H9 (cell line): Measurements from ENCODE around the gene MYMX. TPM values are rescaled to one million over a fixed set of nuclear protein-coding genes. Genes with fewer than 3 reads are reported as not detected.

ENCODE experiments used
- DNase-seq: peaks from one replicate; pipeline ENCODE4 v3.0.0-alpha.2; 2017
- H2AFZ ChIP-seq: one replicate; pipeline ENCODE4 v1.6.1; 2013; ENCODE audit warnings: mild to moderate bottlenecking, low read length, control low read depth, moderate library complexity
- H2AK5ac ChIP-seq: 2 replicates; pipeline ENCODE4 v1.6.1; 2013; ENCODE audit warnings: low read length, control low read depth, mixed read lengths; ENCODE audit not compliant: insufficient read length
- H2BK120ac ChIP-seq: one replicate; pipeline ENCODE4 v1.6.1; 2013; ENCODE audit warnings: low read depth, mild to moderate bottlenecking, low read length, control low read depth, inconsistent platforms; ENCODE audit not compliant: poor library complexity, severe bottlenecking
- H2BK12ac ChIP-seq: 2 replicates; pipeline ENCODE4 v1.6.1; 2013; ENCODE audit warnings: low read length, control low read depth, mixed read lengths, low read depth; ENCODE audit not compliant: insufficient read length
- H2BK15ac ChIP-seq: 2 replicates; pipeline ENCODE4 v1.6.1; 2013; ENCODE audit warnings: low read depth, low read length, control low read depth
- H2BK20ac ChIP-seq: one replicate; pipeline ENCODE4 v1.6.1; 2013; ENCODE audit warnings: low read depth, mild to moderate bottlenecking, low read length, control low read depth, inconsistent platforms; ENCODE audit not compliant: poor library complexity, severe bottlenecking
- H2BK5ac ChIP-seq: 2 replicates; pipeline ENCODE4 v1.6.1; 2013; ENCODE audit warnings: low read length, control low read depth, mixed read lengths; ENCODE audit not compliant: insufficient read length
- H3K14ac ChIP-seq: 2 replicates; pipeline ENCODE4 v1.6.1; 2013; ENCODE audit warnings: low read length, control low read depth; ENCODE audit not compliant: insufficient read depth
- H3K18ac ChIP-seq: 2 replicates; pipeline ENCODE4 v1.6.1; 2013; ENCODE audit warnings: low read depth, mild to moderate bottlenecking, mixed read lengths, low read length, control low read depth; ENCODE audit not compliant: insufficient read length
- H3K23ac ChIP-seq: 2 replicates; pipeline ENCODE4 v1.6.1; 2013; ENCODE audit warnings: low read length, control low read depth, mixed read lengths, low read depth; ENCODE audit not compliant: insufficient read length
- H3K23me2 ChIP-seq: 2 replicates; pipeline ENCODE4 v1.6.1; 2013; ENCODE audit warnings: low read depth, mild to moderate bottlenecking, mixed read lengths, low read length, control low read depth; ENCODE audit not compliant: insufficient read length, poor library complexity, severe bottlenecking
- H3K27ac ChIP-seq: 2 replicates; pipeline ENCODE4 v1.5.1; 2013; ENCODE audit warnings: low read length, control low read depth, mixed read lengths, low read depth; ENCODE audit not compliant: insufficient read length
- H3K27me3 ChIP-seq: 2 replicates; pipeline ENCODE4 v1.6.1; 2013; ENCODE audit warnings: low read length, control low read depth, inconsistent platforms; ENCODE audit not compliant: insufficient read depth
- H3K4ac ChIP-seq: 2 replicates; pipeline ENCODE4 v1.6.1; 2013; ENCODE audit warnings: low read depth, mild to moderate bottlenecking, control low read depth, inconsistent platforms, low read length, moderate library complexity
- H3K4me1 ChIP-seq: 2 replicates; pipeline ENCODE4 v1.6.1; 2013; ENCODE audit warnings: low read length, control low read depth, inconsistent platforms; ENCODE audit not compliant: insufficient read depth
- H3K4me2 ChIP-seq: 2 replicates; pipeline ENCODE4 v1.6.1; 2013; ENCODE audit warnings: low read length, control low read depth, mixed read lengths; ENCODE audit not compliant: insufficient read length, insufficient read depth
- H3K56ac ChIP-seq: 2 replicates; pipeline ENCODE4 v1.6.1; 2013; ENCODE audit warnings: low read depth, mild to moderate bottlenecking, mixed read lengths, low read length, control low read depth; ENCODE audit not compliant: insufficient read length
- H3K79me1 ChIP-seq: 2 replicates; pipeline ENCODE4 v1.6.1; 2013; ENCODE audit warnings: low read depth, mild to moderate bottlenecking, moderate library complexity, low read length, control low read depth, inconsistent platforms; ENCODE audit not compliant: insufficient read depth, poor library complexity, severe bottlenecking
- H3K79me2 ChIP-seq: 2 replicates; pipeline ENCODE4 v1.6.1; 2013; ENCODE audit warnings: low read length, control low read depth, inconsistent platforms; ENCODE audit not compliant: insufficient read depth
- H3K9ac ChIP-seq: 2 replicates; pipeline ENCODE4 v1.6.1; 2013; ENCODE audit warnings: low read length, control low read depth, mixed read lengths; ENCODE audit not compliant: insufficient read length; ENCODE audit errors: extremely low read depth
- H3K9me3 ChIP-seq: one replicate; pipeline ENCODE4 v1.6.1; 2013; ENCODE audit warnings: low read depth, low read length, inconsistent platforms; ENCODE audit not compliant: control insufficient read depth
- H3T11ph ChIP-seq: one replicate; pipeline ENCODE4 v1.6.1; 2013; ENCODE audit warnings: mild to moderate bottlenecking, low read length, control low read depth, inconsistent platforms
- H4K20me1 ChIP-seq: one replicate; pipeline ENCODE4 v1.6.1; 2013; ENCODE audit not compliant: control insufficient read depth, insufficient read length, insufficient read depth
- H4K5ac ChIP-seq: 2 replicates; pipeline ENCODE4 v1.6.1; 2013; ENCODE audit warnings: low read depth, mild to moderate bottlenecking, mixed read lengths, low read length, control low read depth; ENCODE audit not compliant: insufficient read length
- H4K8ac ChIP-seq: replicated peaks from 2 replicates; pipeline ENCODE4 v1.6.1; 2013; ENCODE audit warnings: low read length, control low read depth, mixed read lengths, low read depth; ENCODE audit not compliant: insufficient read length
- H4K91ac ChIP-seq: 2 replicates; pipeline ENCODE4 v1.6.1; 2013; ENCODE audit warnings: low read depth, mild to moderate bottlenecking, moderate library complexity, mixed read lengths, low read length, control low read depth; ENCODE audit not compliant: insufficient read length
- H3K27ac Mint-ChIP-seq, 3 experiments: 2 replicates in 2 of 3; 3 replicates in 1 of 3; pipeline ENCODE4 v1.8.0; 2020 to 2021; ENCODE audit warnings: mixed read lengths in 3 of 3, mild to moderate bottlenecking in 1 of 3, moderate library complexity in 1 of 3
- H3K27me3 Mint-ChIP-seq: 2 replicates; pipeline ENCODE4 v1.8.0; 2021; ENCODE audit warnings: low read depth, mild to moderate bottlenecking, moderate library complexity, mixed read lengths
- H3K36me3 Mint-ChIP-seq, 3 experiments: 2 replicates in 2 of 3; 3 replicates in 1 of 3; pipeline ENCODE4 v1.8.0; 2020 to 2021; ENCODE audit warnings: low read depth in 3 of 3, mixed read lengths in 3 of 3; ENCODE audit not compliant: insufficient read depth in 1 of 3
- H3K4me1 Mint-ChIP-seq, 2 experiments: 2 replicates each; pipeline ENCODE4 v1.8.0; 2020; ENCODE audit warnings: mixed read lengths in 2 of 2
- H3K4me3 Mint-ChIP-seq, 2 experiments: 2 replicates in 1 of 2; 3 replicates in 1 of 2; pipeline ENCODE4 v1.8.0; 2020 to 2021; ENCODE audit warnings: mild to moderate bottlenecking in 2 of 2, mixed read lengths in 2 of 2, moderate library complexity in 1 of 2
- H3K9me3 Mint-ChIP-seq, 2 experiments: 2 replicates in 1 of 2; 3 replicates in 1 of 2; pipeline ENCODE4 v1.8.0; 2020; ENCODE audit warnings: mild to moderate bottlenecking in 2 of 2, mixed read lengths in 2 of 2, moderate library complexity in 1 of 2
- WGBS: extraction: QIAGEN DNeasy Blood & Tissue Kit; methylation state at CpG from one replicate; pipeline ENCODE4 v1.1.7; 2013; ENCODE audit warnings: missing lambda C conversion rate, low lambda C conversion rate, mixed read lengths; ENCODE audit not compliant: insufficient read length; ENCODE audit errors: extremely low coverage; 5-methylcytosine and 5-hydroxymethylcytosine counted together
- total RNA-seq: library from RNA; stranded (reverse); gene quantifications from 2 replicates; pipeline ENCODE4 v1.2.1, GENCODE V29; 2021
- TF ChIP-seq, protein P1 (sequence below): fragments of 200-600 bp; sonication (generic); conservative IDR thresholded peaks from 3 replicates; pipeline ENCODE4 v1.8.0; 2021; ENCODE audit warnings: antibody characterized with exemption, mild to moderate bottlenecking

MYMX gene
- total RNA-seq, 1 experiment from 2014 or later: 1.1 TPM

DNA sequence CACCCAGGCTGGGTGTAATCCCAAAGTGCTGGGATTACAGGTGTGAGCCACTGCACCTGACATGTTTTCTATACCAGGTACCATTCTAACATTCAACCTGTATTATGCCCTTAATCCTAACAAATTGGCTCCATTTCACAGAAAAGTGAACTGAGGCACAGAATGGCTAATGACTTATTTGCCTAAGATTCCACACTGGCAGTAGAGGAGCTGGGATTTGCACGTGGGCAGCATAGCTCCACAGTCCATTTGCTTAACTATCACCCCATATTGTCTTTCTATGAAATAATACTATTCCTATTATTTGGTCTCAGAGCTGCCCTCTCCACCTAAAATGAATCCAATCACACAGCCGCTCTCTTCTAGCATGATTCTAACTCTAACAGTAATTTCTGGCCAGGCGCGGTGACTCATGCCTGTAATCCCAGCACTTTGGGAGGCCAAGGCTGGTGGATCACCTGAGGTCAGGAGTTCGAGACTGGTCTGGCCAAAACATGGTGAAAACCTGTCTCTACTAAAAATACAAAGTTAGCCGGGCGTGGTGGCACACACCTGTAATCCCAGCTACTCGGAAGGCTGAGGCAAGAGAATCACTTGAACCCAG is 23.3 kb upstream of the MYMX start:
- no CpG with 5 or more reads among the region's 8 CpGs for WGBS
- H2BK20ac ChIP-seq: no peak overlapping the region
- no peak overlapping the region for H3K9ac ChIP-seq
- no peaks in the 10 kb centered on the region for H3K79me2 ChIP-seq
- H2BK120ac ChIP-seq: no peak overlapping the region
- H3K9me3 Mint-ChIP-seq: no peaks in the 10 kb centered on the region; a peak in 1 of 5 replicates
- no peak for DNase-seq
- H3K27ac ChIP-seq: no peak overlapping the region
- no peak overlapping the region for H2AFZ ChIP-seq
- no peak overlapping the region for H3K27ac Mint-ChIP-seq
- H3K4me2 ChIP-seq: no peak overlapping the region
- no peak overlapping the region for H3K4ac ChIP-seq
- no peak overlapping the region for H4K91ac ChIP-seq
- no peaks in the 10 kb centered on the region for H3K23me2 ChIP-seq
- H2BK15ac ChIP-seq: no peak overlapping the region
- H4K5ac ChIP-seq: no peak overlapping the region
- no peak overlapping the region for H4K8ac ChIP-seq
- H3K56ac ChIP-seq: no peak overlapping the region
- no peak overlapping the region for H2BK5ac ChIP-seq
- H3K4me1 Mint-ChIP-seq: peaks cover 11 to 16% of the 10 kb centered on the region in 2 experiments
- H3K27me3 ChIP-seq: no peaks in the 10 kb centered on the region
- no peak overlapping the region for H3K14ac ChIP-seq
- H3T11ph ChIP-seq: no peak overlapping the region
- no peak overlapping the region for H2AK5ac ChIP-seq
- no peak overlapping the region for H3K23ac ChIP-seq
- TF ChIP-seq, protein P1, sequence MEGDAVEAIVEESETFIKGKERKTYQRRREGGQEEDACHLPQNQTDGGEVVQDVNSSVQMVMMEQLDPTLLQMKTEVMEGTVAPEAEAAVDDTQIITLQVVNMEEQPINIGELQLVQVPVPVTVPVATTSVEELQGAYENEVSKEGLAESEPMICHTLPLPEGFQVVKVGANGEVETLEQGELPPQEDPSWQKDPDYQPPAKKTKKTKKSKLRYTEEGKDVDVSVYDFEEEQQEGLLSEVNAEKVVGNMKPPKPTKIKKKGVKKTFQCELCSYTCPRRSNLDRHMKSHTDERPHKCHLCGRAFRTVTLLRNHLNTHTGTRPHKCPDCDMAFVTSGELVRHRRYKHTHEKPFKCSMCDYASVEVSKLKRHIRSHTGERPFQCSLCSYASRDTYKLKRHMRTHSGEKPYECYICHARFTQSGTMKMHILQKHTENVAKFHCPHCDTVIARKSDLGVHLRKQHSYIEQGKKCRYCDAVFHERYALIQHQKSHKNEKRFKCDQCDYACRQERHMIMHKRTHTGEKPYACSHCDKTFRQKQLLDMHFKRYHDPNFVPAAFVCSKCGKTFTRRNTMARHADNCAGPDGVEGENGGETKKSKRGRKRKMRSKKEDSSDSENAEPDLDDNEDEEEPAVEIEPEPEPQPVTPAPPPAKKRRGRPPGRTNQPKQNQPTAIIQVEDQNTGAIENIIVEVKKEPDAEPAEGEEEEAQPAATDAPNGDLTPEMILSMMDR: no peak
- no peaks in the 10 kb centered on the region for H3K79me1 ChIP-seq
- no peak overlapping the region for H3K18ac ChIP-seq
- no peak overlapping the region; a peak in 1 of 5 replicates for H3K4me3 Mint-ChIP-seq
- H2BK12ac ChIP-seq: no peak overlapping the region
- no peaks in the 10 kb centered on the region for H3K9me3 ChIP-seq
- peaks cover 3% of the 10 kb centered on the region; the same call in 1 of the 2 replicates for H3K4me1 ChIP-seq
- peaks cover 2% of the 10 kb centered on the region for H4K20me1 ChIP-seq
- no peaks in the 10 kb centered on the region for H3K36me3 Mint-ChIP-seq
- no peaks in the 10 kb centered on the region; the same call in 1 of the 2 replicates for H3K27me3 Mint-ChIP-seq
